Gastrocnemius medialis (tissue), 4 donors: Measurements from ENCODE around the gene PLSCR3. TPM values are rescaled to one million over a fixed set of nuclear protein-coding genes. Genes with fewer than 3 reads are reported as not detected.
A peak's percentile ranks its signal among the peaks of the same experiment; 100 is the strongest.

ENCODE experiments used
- ATAC-seq, 2 donors: fragments of 150-250 bp; one replicate each; pipeline ENCODE4 v1.9.1; 2016
- DNase-seq, 2 donors: peaks; one replicate each; pipeline ENCODE4 v3.0.0-alpha.2; 2019
- H3K27ac ChIP-seq, 4 donors: fragments of 200-600 bp; sonication (generic); 1 replicate in 1 of 4; 2 replicates in 3 of 4; pipeline ENCODE4 v1.5.1; 2016 to 2018; ENCODE audit warnings: mild to moderate bottlenecking in 2 of 4, moderate library complexity in 1 of 4
- H3K27me3 ChIP-seq, 3 donors: fragments of 200-600 bp; sonication (generic) in 2 of 3; 1 replicate in 1 of 3; 2 replicates in 2 of 3; pipeline versions ENCODE4 v1.5.1 to v1.6.0; 2016 to 2019; ENCODE audit warnings: mild to moderate bottlenecking in 1 of 3, moderate library complexity in 1 of 3
- H3K36me3 ChIP-seq, 2 donors: fragments of 200-600 bp; sonication (generic) in 1 of 2; one replicate each; pipeline ENCODE4 v1.5.1; 2017 to 2018
- H3K4me1 ChIP-seq, 2 donors: fragments of 200-600 bp; sonication (generic) in 1 of 2; one replicate each; pipeline ENCODE4 v1.5.1; 2016 to 2017; ENCODE audit warnings: mild to moderate bottlenecking in 2 of 2
- H3K4me3 ChIP-seq, 4 donors: fragments of 200-600 bp; sonication (generic) in 3 of 4; 1 replicate in 1 of 4; 2 replicates in 3 of 4; pipeline ENCODE4 v1.5.1; 2016 to 2019; ENCODE audit warnings: mild to moderate bottlenecking in 2 of 4
- H3K9me3 ChIP-seq, 3 donors: fragments of 200-600 bp; sonication (generic) in 2 of 3; 1 replicate in 1 of 3; 2 replicates in 2 of 3; pipeline ENCODE4 v1.5.1; 2016 to 2019
- CTCF ChIP-seq, 5 experiments: fragments of 450-650 bp in 3 of 5; fragments of 200-600 bp in 2 of 5; sonication (generic) in 2 of 5; IDR thresholded peaks in 4 of 5; conservative IDR thresholded peaks in 1 of 5; 1 replicate in 4 of 5; 2 replicates in 1 of 5; pipeline ENCODE4 v1.5.1; 2016 to 2019; ENCODE audit warnings: antibody characterized with exemption in 5 of 5, mild to moderate bottlenecking in 3 of 5, moderate library complexity in 3 of 5
- POLR2A ChIP-seq, 2 donors: fragments of 450-650 bp; IDR thresholded peaks; one replicate each; pipeline ENCODE4 v1.6.1; 2017; ENCODE audit warnings: antibody characterized with exemption in 2 of 2, mild to moderate bottlenecking in 2 of 2, moderate library complexity in 2 of 2
- in situ Hi-C, 4 donors: fragments of 200-750 bp; cut with MboI; loops; one replicate each; pipeline versions ENCODE4 v1.15.0 to v1.8.0; 2017; ENCODE audit warnings: low sequenced_read_pairs in 4 of 4
- intact Hi-C: fragments of 100-400 bp; cut with DNase I; formaldehyde crosslinking; loops from one replicate; pipeline ENCODE4 v1.15.1; 2023; ENCODE audit warnings: low total_unique reads
- total RNA-seq, 4 donors: library from RNA; depleted of rRNA; stranded (reverse); fragments of >200 nt; gene quantifications; one replicate each; pipeline versions ENCODE4 v1.1.0 to v1.2.3, GENCODE V29; 2016

The PLSCR3 gene
- total RNA-seq, 4 donors from 2014 or later = 8.9 to 20.3 (median 14.4) TPM

- in situ Hi-C loops (loop anchor here in 2 of 4 donors (25.0 kb wide), 2 partner anchors 155 to 180 kb away; partner anchors contain the start of gene TNFSF12 (in 1 of the 2)), intact Hi-C loops (no loop called here)
- no peak for DNase-seq
- Histone ChIP-seq H3K4me1 (peaks cover 13% of the 10 kb centered on the region in 2 donors), H3K9me3 (no peaks in the 10 kb centered on the region), H3K36me3 (no peaks in the 10 kb centered on the region), H3K27ac (no peak overlapping the region), H3K4me3 (no peak overlapping the region), H3K27me3 (no peaks in the 10 kb centered on the region)
- no peak for ATAC-seq
- TF ChIP-seq POLR2A (IDR thresholded peaks at IDR 0.05) (no peak), CTCF (IDR thresholded peaks at IDR 0.05 in 4 of 5, conservative IDR thresholded peaks at IDR 0.05 in 1 of 5) (no peak)
These were observed 36.9 kb downstream of the PLSCR3 start for GRCh38 chr17:7357381-7357780.

- ATAC-seq = no peak
- intact Hi-C loops = loop anchor here (1.0 kb wide), 2 partner anchors 38 to 205 kb away; partner anchors contain the start of genes PLSCR3 and SENP3
- Histone ChIP-seq H3K36me3 (no peaks in the 10 kb centered on the region), H3K9me3 (no peaks in the 10 kb centered on the region), H3K4me1 (peaks cover 13% of the 10 kb centered on the region in 2 donors), H3K4me3 (no peak overlapping the region), H3K27ac (no peak overlapping the region), H3K27me3 (no peaks in the 10 kb centered on the region)
- TF ChIP-seq POLR2A (IDR thresholded peaks at IDR 0.05) = no peak
- no peak for TF ChIP-seq CTCF (IDR thresholded peaks at IDR 0.05 in 4 of 5, conservative IDR thresholded peaks at IDR 0.05 in 1 of 5)
- in situ Hi-C loops = loop anchor here in 2 of 4 donors (25.0 kb wide), 2 partner anchors 156 to 181 kb away; partner anchors contain the start of gene TNFSF12 (in 1 of the 2)
- DNase-seq = no peak
These were observed 37.6 kb downstream of the PLSCR3 start for GRCh38 chr17:7356756-7357155.

- no peak overlapping the region for H3K4me3 ChIP-seq
- DNase-seq (peak; percentile 41 to 68), ATAC-seq (peak in 1 of 2 donors; percentile 17)
- intact Hi-C loops = loop anchor here (1.0 kb wide), 2 partner anchors 38 to 205 kb away; partner anchors contain the start of genes PLSCR3 and SENP3
- in situ Hi-C loops = loop anchor here in 2 of 4 donors (25.0 kb wide), 2 partner anchors 156 to 181 kb away; partner anchors contain the start of gene TNFSF12 (in 1 of the 2)
- no peaks in the 10 kb centered on the region for H3K36me3 ChIP-seq
- no peaks in the 10 kb centered on the region for H3K27me3 ChIP-seq
- H3K9me3 ChIP-seq = no peaks in the 10 kb centered on the region
- H3K27ac ChIP-seq = no peak overlapping the region
- TF ChIP-seq CTCF (IDR thresholded peaks at IDR 0.05 in 4 of 5, conservative IDR thresholded peaks at IDR 0.05 in 1 of 5) = peak; percentile 81 to 91 (median 85)
- TF ChIP-seq POLR2A (IDR thresholded peaks at IDR 0.05) = no peak
- H3K4me1 ChIP-seq = peaks cover 13% of the 10 kb centered on the region in 2 donors
These were observed 38.2 kb downstream of the PLSCR3 start for GRCh38 chr17:7356072-7356549.

- in situ Hi-C loops (loop anchor here in 2 of 4 donors (25.0 kb wide), 2 partner anchors 157 to 182 kb away; partner anchors contain the start of gene TNFSF12 (in 1 of the 2)), intact Hi-C loops (no loop called here)
- Histone ChIP-seq H3K27me3 (no peaks in the 10 kb centered on the region), H3K4me3 (no peak overlapping the region), H3K36me3 (no peaks in the 10 kb centered on the region), H3K9me3 (no peaks in the 10 kb centered on the region), H3K27ac (no peak overlapping the region), H3K4me1 (peaks cover 13 to 19% of the 10 kb centered on the region in 2 donors)
- DNase-seq (no peak), ATAC-seq (no peak)
- TF ChIP-seq CTCF (IDR thresholded peaks at IDR 0.05 in 4 of 5, conservative IDR thresholded peaks at IDR 0.05 in 1 of 5) (no peak), POLR2A (IDR thresholded peaks at IDR 0.05) (no peak)
These were observed 38.8 kb downstream of the PLSCR3 start for GRCh38 chr17:7355573-7355972.
